AG04449 (cell line): ENCODE data around the gene SEMA3E.
"Not testable (repeated sequence)": the region's sequence is repeated elsewhere in the genome, so short reads cannot be mapped to it uniquely, and the experiment has no call there.

Source experiments
- CTCF ChIA-PET: fragments of 350-600 bp; formaldehyde crosslinking; extraction: SDS; loops from one replicate; lab custom pipeline; 2021; ENCODE audit warnings: antibody characterized with exemption; lab: Yijun Ruan, JAX
- POLR2A ChIA-PET: fragments of 400-600, 350-600 bp; formaldehyde crosslinking; extraction: SDS; loops from one replicate; lab custom pipeline; 2020; ENCODE audit warnings: antibody characterized with exemption, inconsistent platforms; lab: Yijun Ruan, JAX
- DNase-seq: peaks from one replicate; pipeline ENCODE4 v3.0.0-alpha.2; 2010; ENCODE audit warnings: low read depth, low spot score
- H3K4me3 ChIP-seq: 2 replicates; pipeline ENCODE4 v1.5.1; 2011; ENCODE audit warnings: low read depth, mild to moderate bottlenecking, control low read depth, low read length
- CTCF ChIP-seq: IDR thresholded peaks from one replicate; pipeline ENCODE4 v1.5.1; 2011; ENCODE audit warnings: mild to moderate bottlenecking, moderate library complexity, low read length, control low read depth, inconsistent platforms; ENCODE audit not compliant: insufficient read depth; ENCODE audit errors: missing control alignments

SEMA3E gene

GRCh38 chr7:83691095-83691494, 42.2 kb upstream of the SEMA3E start:
- CTCF ChIA-PET, result no interaction called here
- H3K4me3 ChIP-seq, result no peak overlapping the region
- POLR2A ChIA-PET, result no interaction called here
- no peak for DNase-seq
- TF ChIP-seq CTCF, result no peak

- CTCF ChIA-PET, result no interaction called here
- TF ChIP-seq CTCF, result no peak
- no peak overlapping the region for H3K4me3 ChIP-seq
- DNase-seq, result no peak
- POLR2A ChIA-PET, result no interaction called here
These were observed 40.9 kb upstream of the SEMA3E start for GRCh38 chr7:83689855-83690254.

GRCh38 chr7:83686416-83686815, 37.5 kb upstream of the SEMA3E start:
- ChIA-PET POLR2A (no interaction called here), CTCF (no interaction called here)
- TF ChIP-seq CTCF, result no peak
- no peak overlapping the region for H3K4me3 ChIP-seq
- no peak for DNase-seq

GRCh38 chr7:83684928-83685327, 36.0 kb upstream of the SEMA3E start:
- no peak for TF ChIP-seq CTCF
- no peak overlapping the region for H3K4me3 ChIP-seq
- no peak for DNase-seq
- ChIA-PET CTCF (no interaction called here), POLR2A (no interaction called here)

GRCh38 chr7:83681200-83681778, 32.4 kb upstream of the SEMA3E start:
- no peak for TF ChIP-seq CTCF
- CTCF ChIA-PET, result no interaction called here
- no peak for DNase-seq
- POLR2A ChIA-PET, result no interaction called here
- no peak overlapping the region for H3K4me3 ChIP-seq

GRCh38 chr7:83677180-83677866, 28.4 kb upstream of the SEMA3E start:
- POLR2A ChIA-PET, result no interaction called here

GRCh38 chr7:83673291-83673690, 24.4 kb upstream of the SEMA3E start:
- H3K4me3 ChIP-seq, DNase-seq, CTCF ChIA-PET, POLR2A ChIA-PET: not testable (repeated sequence)

More at GRCh38 chr7:83677180-83677866, 28.4 kb upstream of the SEMA3E start:
- TF ChIP-seq CTCF, result no peak
- DNase-seq, result peak; percentile 52
- no peak overlapping the region for H3K4me3 ChIP-seq
- CTCF ChIA-PET, result no interaction called here
